WTC11 (cell line): ENCODE data around the gene TMEM134. TPM values are rescaled to one million over a fixed set of nuclear protein-coding genes. Genes with fewer than 3 reads are reported as not detected.

Experiments used
- ATAC-seq: fragments of 200-7000 bp; cut with Tn5 transposase; 2 replicates; pipeline ENCODE4 v1.10.0; 2021; ENCODE audit warnings: mild to moderate bottlenecking, moderate library complexity
- CTCF ChIA-PET: fragments of 300-600 bp; sonication (Branson Sonifier 250); formaldehyde crosslinking; loops from one replicate; lab custom pipeline; 2021; ENCODE audit warnings: antibody characterized with exemption; lab: Charles Lee
- POLR2A ChIA-PET: fragments of 350-600 bp; sonication (Branson Sonifier 250); formaldehyde crosslinking; loops from one replicate; lab custom pipeline; 2021; ENCODE audit warnings: antibody characterized with exemption; lab: Charles Lee
- DNase-seq: peaks from one replicate; pipeline ENCODE4 v3.0.0; 2021; ENCODE audit warnings: low spot score
- H3K27ac Mint-ChIP-seq: 2 replicates; pipeline ENCODE4 v1.8.0; 2021; ENCODE audit warnings: mixed read lengths
- H3K27me3 Mint-ChIP-seq: 2 replicates; pipeline ENCODE4 v1.8.0; 2021; ENCODE audit warnings: low read depth, mild to moderate bottlenecking, moderate library complexity, mixed read lengths
- H3K36me3 Mint-ChIP-seq: 2 replicates; pipeline ENCODE4 v1.8.0; 2021; ENCODE audit warnings: mixed read lengths
- H3K4me1 Mint-ChIP-seq: 2 replicates; pipeline ENCODE4 v1.8.0; 2022; ENCODE audit warnings: mixed read lengths
- H3K4me3 Mint-ChIP-seq: 2 replicates; pipeline ENCODE4 v1.8.0; 2021; ENCODE audit warnings: mild to moderate bottlenecking, moderate library complexity, mixed read lengths
- H3K9me3 Mint-ChIP-seq: 2 replicates; pipeline ENCODE4 v1.8.0; 2021; ENCODE audit warnings: mixed read lengths
- CREM ChIP-seq: sonication (generic); formaldehyde crosslinking; IDR thresholded peaks from 2 replicates; pipeline ENCODE4 v1.8.1; 2022; ENCODE audit warnings: mild to moderate bottlenecking, missing genetic modification reagents, moderate library complexity
- EMX1 ChIP-seq: fragments of 250-450 bp; sonication (Bioruptor Pico); IDR thresholded peaks from 2 replicates; pipeline ENCODE4 v1.8.0; 2021; ENCODE audit warnings: mild to moderate bottlenecking
- ESRRA ChIP-seq: sonication (generic); formaldehyde crosslinking; IDR thresholded peaks from 2 replicates; pipeline ENCODE4 v1.8.1; 2022; ENCODE audit warnings: mild to moderate bottlenecking, missing genetic modification reagents, borderline replicate concordance
- FOXK1 ChIP-seq: sonication (generic); formaldehyde crosslinking; IDR thresholded peaks from 2 replicates; pipeline ENCODE4 v1.8.0; 2022; ENCODE audit warnings: mild to moderate bottlenecking, moderate library complexity, missing genetic modification reagents
- HMGA2 ChIP-seq: fragments of 250-450 bp; sonication (Bioruptor Pico); IDR thresholded peaks from 2 replicates; pipeline ENCODE4 v1.4.0; 2021; ENCODE audit warnings: mild to moderate bottlenecking, moderate library complexity
- JAZF1 ChIP-seq: fragments of 250-450 bp; sonication (Bioruptor Pico); IDR thresholded peaks from 2 replicates; pipeline ENCODE4 v1.9.0; 2021; ENCODE audit warnings: moderate library complexity, mild to moderate bottlenecking, inconsistent platforms
- RORB ChIP-seq: fragments of 250-450 bp; sonication (Bioruptor Pico); IDR thresholded peaks from 2 replicates; pipeline ENCODE4 v1.9.0; 2021; ENCODE audit warnings: mild to moderate bottlenecking
- SMAD4 ChIP-seq: sonication (generic); formaldehyde crosslinking; IDR thresholded peaks from 2 replicates; pipeline ENCODE4 v1.8.0; 2022; ENCODE audit warnings: mild to moderate bottlenecking, missing genetic modification reagents
- SOX15 ChIP-seq: fragments of 250-450 bp; sonication (Bioruptor Pico); IDR thresholded peaks from 2 replicates; pipeline ENCODE4 v1.9.0; 2021; ENCODE audit warnings: mild to moderate bottlenecking
- TEAD1 ChIP-seq: sonication (generic); formaldehyde crosslinking; IDR thresholded peaks from 2 replicates; pipeline ENCODE4 v1.8.0; 2022; ENCODE audit warnings: mild to moderate bottlenecking, missing genetic modification reagents
- TP53 ChIP-seq: sonication (generic); formaldehyde crosslinking; IDR thresholded peaks from 2 replicates; pipeline ENCODE4 v1.8.1; 2023; ENCODE audit warnings: mild to moderate bottlenecking, missing genetic modification reagents
- ZNF138 ChIP-seq: sonication (generic); formaldehyde crosslinking; conservative IDR thresholded peaks from 2 replicates; pipeline ENCODE4 v1.8.1; 2022; ENCODE audit warnings: mild to moderate bottlenecking, moderate library complexity, missing genetic modification reagents
- total RNA-seq: library from RNA; stranded (reverse); gene quantifications from 3 replicates; pipeline ENCODE4 v1.2.3, GENCODE V29; 2021
- TF ChIP-seq, protein P1 (sequence below): sonication (generic); formaldehyde crosslinking; IDR thresholded peaks from 2 replicates; pipeline ENCODE4 v1.8.0; 2022; ENCODE audit warnings: missing genetic modification reagents
- TF ChIP-seq, protein P2 (sequence below): sonication (generic); formaldehyde crosslinking; IDR thresholded peaks from 2 replicates; pipeline ENCODE4 v1.8.1; 2022; ENCODE audit warnings: low read depth, mild to moderate bottlenecking, moderate library complexity, missing genetic modification reagents, borderline replicate concordance
- TF ChIP-seq, protein P3 (sequence below): sonication (generic); formaldehyde crosslinking; IDR thresholded peaks from 2 replicates; pipeline ENCODE4 v1.8.1; 2023; ENCODE audit warnings: mild to moderate bottlenecking, missing genetic modification reagents, moderate library complexity
- TF ChIP-seq, protein P4 (sequence below): sonication (generic); formaldehyde crosslinking; IDR thresholded peaks from 2 replicates; pipeline ENCODE4 v1.8.0; 2022; ENCODE audit warnings: mild to moderate bottlenecking, missing genetic modification reagents
- TF ChIP-seq, protein P5 (sequence below): fragments of 250-450 bp; sonication (Bioruptor Pico); IDR thresholded peaks from 2 replicates; pipeline ENCODE4 v2.1.2; 2022; ENCODE audit warnings: mild to moderate bottlenecking, moderate library complexity
- TF ChIP-seq, protein P6 (sequence below): sonication (generic); formaldehyde crosslinking; IDR thresholded peaks from 2 replicates; pipeline ENCODE4 v1.8.0; 2022; ENCODE audit warnings: mild to moderate bottlenecking, missing genetic modification reagents
- TF ChIP-seq, protein P7 (sequence below): fragments of 250-450 bp; sonication (Bioruptor Pico); IDR thresholded peaks from 2 replicates; pipeline ENCODE4 v1.8.0; 2021; ENCODE audit warnings: mild to moderate bottlenecking
- TF ChIP-seq, protein P8 (sequence below): sonication (generic); formaldehyde crosslinking; IDR thresholded peaks from 2 replicates; pipeline ENCODE4 v1.8.1; 2023; ENCODE audit warnings: mild to moderate bottlenecking, missing genetic modification reagents
- TF ChIP-seq, protein P9 (sequence below): sonication (generic); formaldehyde crosslinking; IDR thresholded peaks from 2 replicates; pipeline ENCODE4 v1.8.0; 2022; ENCODE audit warnings: mild to moderate bottlenecking, missing genetic modification reagents

Gene TMEM134
- total RNA-seq, 1 experiment from 2014 or later, result 55.6 TPM

DNA sequence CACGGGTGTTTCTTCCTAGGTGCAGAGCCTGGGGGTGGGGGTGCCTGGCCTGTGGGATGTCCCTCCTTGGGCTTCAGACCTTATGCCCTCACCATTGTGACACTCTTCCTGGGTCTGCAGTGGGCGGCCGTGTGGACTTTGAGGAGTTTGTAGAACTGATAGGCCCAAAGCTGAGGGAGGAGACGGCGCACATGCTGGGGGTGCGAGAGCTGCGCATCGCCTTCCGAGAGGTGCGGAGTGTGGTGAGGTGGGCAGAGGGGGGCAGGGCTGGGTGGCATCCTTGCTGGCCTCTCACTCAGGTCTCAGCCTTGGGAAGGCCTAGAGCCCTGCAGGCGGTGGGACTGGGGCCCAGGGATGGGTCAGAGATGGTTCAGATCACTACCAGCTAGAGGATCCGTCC is 11.6 kb downstream of the TMEM134 start (continued):
- TF ChIP-seq, protein P1, sequence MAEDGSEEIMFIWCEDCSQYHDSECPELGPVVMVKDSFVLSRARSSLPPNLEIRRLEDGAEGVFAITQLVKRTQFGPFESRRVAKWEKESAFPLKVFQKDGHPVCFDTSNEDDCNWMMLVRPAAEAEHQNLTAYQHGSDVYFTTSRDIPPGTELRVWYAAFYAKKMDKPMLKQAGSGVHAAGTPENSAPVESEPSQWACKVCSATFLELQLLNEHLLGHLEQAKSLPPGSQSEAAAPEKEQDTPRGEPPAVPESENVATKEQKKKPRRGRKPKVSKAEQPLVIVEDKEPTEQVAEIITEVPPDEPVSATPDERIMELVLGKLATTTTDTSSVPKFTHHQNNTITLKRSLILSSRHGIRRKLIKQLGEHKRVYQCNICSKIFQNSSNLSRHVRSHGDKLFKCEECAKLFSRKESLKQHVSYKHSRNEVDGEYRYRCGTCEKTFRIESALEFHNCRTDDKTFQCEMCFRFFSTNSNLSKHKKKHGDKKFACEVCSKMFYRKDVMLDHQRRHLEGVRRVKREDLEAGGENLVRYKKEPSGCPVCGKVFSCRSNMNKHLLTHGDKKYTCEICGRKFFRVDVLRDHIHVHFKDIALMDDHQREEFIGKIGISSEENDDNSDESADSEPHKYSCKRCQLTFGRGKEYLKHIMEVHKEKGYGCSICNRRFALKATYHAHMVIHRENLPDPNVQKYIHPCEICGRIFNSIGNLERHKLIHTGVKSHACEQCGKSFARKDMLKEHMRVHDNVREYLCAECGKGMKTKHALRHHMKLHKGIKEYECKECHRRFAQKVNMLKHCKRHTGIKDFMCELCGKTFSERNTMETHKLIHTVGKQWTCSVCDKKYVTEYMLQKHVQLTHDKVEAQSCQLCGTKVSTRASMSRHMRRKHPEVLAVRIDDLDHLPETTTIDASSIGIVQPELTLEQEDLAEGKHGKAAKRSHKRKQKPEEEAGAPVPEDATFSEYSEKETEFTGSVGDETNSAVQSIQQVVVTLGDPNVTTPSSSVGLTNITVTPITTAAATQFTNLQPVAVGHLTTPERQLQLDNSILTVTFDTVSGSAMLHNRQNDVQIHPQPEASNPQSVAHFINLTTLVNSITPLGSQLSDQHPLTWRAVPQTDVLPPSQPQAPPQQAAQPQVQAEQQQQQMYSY, result no peak
- TF ChIP-seq SMAD4 (CRISPR knock-in tag), result no peak
- no peak for TF ChIP-seq ZNF138 (CRISPR knock-in tag)
- TF ChIP-seq, protein P2, sequence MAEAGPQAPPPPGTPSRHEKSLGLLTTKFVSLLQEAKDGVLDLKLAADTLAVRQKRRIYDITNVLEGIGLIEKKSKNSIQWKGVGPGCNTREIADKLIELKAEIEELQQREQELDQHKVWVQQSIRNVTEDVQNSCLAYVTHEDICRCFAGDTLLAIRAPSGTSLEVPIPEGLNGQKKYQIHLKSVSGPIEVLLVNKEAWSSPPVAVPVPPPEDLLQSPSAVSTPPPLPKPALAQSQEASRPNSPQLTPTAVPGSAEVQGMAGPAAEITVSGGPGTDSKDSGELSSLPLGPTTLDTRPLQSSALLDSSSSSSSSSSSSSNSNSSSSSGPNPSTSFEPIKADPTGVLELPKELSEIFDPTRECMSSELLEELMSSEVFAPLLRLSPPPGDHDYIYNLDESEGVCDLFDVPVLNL (CRISPR knock-in tag), result no peak
- no peak for TF ChIP-seq JAZF1 (CRISPR knock-in tag)
- TF ChIP-seq, protein P3, sequence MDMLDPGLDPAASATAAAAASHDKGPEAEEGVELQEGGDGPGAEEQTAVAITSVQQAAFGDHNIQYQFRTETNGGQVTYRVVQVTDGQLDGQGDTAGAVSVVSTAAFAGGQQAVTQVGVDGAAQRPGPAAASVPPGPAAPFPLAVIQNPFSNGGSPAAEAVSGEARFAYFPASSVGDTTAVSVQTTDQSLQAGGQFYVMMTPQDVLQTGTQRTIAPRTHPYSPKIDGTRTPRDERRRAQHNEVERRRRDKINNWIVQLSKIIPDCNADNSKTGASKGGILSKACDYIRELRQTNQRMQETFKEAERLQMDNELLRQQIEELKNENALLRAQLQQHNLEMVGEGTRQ (CRISPR knock-in tag), result no peak
- TF ChIP-seq EMX1 (CRISPR knock-in tag), result no peak

DNA sequence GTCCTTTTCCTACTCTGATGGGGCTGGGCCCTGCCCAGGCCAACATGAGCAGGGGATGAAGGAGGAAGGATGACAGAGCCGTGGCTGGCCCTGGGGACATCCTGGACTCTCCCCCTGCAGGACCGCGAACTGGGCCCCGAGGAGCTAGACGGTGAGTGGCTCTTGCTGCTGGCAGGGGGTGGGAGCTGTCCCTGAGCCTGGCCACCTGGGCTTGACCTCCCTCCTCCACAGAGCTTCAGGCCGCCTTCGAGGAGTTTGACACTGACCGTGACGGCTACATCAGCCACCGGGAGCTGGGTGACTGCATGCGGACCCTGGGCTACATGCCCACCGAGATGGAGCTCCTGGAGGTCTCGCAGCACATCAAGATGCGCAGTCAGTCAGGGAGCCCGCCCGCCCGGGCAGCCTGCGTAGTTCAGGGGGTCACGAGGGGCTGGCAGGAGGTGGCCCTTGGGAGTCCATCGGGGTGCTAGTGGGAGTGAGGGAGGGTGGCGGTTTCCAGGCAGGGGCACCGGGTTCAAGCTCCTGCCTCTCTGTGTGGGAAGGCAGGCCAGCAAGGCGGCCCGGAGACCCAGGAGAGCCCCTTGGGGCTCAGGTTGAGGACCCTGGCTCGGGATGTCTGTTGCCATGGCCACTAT is 12.9 kb downstream of the TMEM134 start:
- Mint-ChIP-seq H3K27me3 (peaks cover 5% of the 10 kb centered on the region), H3K36me3 (no peaks in the 10 kb centered on the region), H3K9me3 (no peaks in the 10 kb centered on the region), H3K4me1 (no peaks in the 10 kb centered on the region), H3K4me3 (no peak overlapping the region), H3K27ac (no peak overlapping the region)
- TF ChIP-seq, protein P4, sequence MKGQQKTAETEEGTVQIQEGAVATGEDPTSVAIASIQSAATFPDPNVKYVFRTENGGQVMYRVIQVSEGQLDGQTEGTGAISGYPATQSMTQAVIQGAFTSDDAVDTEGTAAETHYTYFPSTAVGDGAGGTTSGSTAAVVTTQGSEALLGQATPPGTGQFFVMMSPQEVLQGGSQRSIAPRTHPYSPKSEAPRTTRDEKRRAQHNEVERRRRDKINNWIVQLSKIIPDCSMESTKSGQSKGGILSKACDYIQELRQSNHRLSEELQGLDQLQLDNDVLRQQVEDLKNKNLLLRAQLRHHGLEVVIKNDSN, result no peak
- TF ChIP-seq, protein P5, sequence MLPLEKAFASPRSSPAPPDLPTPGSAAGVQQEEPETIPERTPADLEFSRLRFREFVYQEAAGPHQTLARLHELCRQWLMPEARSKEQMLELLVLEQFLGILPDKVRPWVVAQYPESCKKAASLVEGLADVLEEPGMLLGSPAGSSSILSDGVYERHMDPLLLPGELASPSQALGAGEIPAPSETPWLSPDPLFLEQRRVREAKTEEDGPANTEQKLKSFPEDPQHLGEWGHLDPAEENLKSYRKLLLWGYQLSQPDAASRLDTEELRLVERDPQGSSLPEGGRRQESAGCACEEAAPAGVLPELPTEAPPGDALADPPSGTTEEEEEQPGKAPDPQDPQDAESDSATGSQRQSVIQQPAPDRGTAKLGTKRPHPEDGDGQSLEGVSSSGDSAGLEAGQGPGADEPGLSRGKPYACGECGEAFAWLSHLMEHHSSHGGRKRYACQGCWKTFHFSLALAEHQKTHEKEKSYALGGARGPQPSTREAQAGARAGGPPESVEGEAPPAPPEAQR (CRISPR knock-in tag), result no peak
- TF ChIP-seq HMGA2 (CRISPR knock-in tag) (no peak), CREM (CRISPR knock-in tag) (no peak), ZNF138 (CRISPR knock-in tag) (no peak), FOXK1 (no peak), ESRRA (no peak), TEAD1 (CRISPR knock-in tag) (no peak), RORB (no peak), TP53 (CRISPR knock-in tag) (no peak), SOX15 (CRISPR knock-in tag) (no peak)
- TF ChIP-seq, protein P6, sequence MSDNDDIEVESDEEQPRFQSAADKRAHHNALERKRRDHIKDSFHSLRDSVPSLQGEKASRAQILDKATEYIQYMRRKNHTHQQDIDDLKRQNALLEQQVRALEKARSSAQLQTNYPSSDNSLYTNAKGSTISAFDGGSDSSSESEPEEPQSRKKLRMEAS (CRISPR knock-in tag), result no peak
- TF ChIP-seq, protein P7, sequence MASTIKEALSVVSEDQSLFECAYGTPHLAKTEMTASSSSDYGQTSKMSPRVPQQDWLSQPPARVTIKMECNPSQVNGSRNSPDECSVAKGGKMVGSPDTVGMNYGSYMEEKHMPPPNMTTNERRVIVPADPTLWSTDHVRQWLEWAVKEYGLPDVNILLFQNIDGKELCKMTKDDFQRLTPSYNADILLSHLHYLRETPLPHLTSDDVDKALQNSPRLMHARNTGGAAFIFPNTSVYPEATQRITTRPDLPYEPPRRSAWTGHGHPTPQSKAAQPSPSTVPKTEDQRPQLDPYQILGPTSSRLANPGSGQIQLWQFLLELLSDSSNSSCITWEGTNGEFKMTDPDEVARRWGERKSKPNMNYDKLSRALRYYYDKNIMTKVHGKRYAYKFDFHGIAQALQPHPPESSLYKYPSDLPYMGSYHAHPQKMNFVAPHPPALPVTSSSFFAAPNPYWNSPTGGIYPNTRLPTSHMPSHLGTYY, result no peak
- TF ChIP-seq, protein P8, sequence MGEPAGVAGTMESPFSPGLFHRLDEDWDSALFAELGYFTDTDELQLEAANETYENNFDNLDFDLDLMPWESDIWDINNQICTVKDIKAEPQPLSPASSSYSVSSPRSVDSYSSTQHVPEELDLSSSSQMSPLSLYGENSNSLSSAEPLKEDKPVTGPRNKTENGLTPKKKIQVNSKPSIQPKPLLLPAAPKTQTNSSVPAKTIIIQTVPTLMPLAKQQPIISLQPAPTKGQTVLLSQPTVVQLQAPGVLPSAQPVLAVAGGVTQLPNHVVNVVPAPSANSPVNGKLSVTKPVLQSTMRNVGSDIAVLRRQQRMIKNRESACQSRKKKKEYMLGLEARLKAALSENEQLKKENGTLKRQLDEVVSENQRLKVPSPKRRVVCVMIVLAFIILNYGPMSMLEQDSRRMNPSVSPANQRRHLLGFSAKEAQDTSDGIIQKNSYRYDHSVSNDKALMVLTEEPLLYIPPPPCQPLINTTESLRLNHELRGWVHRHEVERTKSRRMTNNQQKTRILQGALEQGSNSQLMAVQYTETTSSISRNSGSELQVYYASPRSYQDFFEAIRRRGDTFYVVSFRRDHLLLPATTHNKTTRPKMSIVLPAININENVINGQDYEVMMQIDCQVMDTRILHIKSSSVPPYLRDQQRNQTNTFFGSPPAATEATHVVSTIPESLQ (CRISPR knock-in tag), result no peak
- TF ChIP-seq, protein P9, sequence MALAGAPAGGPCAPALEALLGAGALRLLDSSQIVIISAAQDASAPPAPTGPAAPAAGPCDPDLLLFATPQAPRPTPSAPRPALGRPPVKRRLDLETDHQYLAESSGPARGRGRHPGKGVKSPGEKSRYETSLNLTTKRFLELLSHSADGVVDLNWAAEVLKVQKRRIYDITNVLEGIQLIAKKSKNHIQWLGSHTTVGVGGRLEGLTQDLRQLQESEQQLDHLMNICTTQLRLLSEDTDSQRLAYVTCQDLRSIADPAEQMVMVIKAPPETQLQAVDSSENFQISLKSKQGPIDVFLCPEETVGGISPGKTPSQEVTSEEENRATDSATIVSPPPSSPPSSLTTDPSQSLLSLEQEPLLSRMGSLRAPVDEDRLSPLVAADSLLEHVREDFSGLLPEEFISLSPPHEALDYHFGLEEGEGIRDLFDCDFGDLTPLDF, result no peak
- POLR2A ChIA-PET, result no interaction called here
- DNase-seq (no peak), ATAC-seq (no peak)
- CTCF ChIA-PET, result no interaction called here
